Measurements from ENCODE around the gene PTOV1.

- TF ChIP-seq POLR2AphosphoS5 (IDR thresholded peaks at IDR 0.05; ENCODE audit: low read depth, low read length) = no peak
- no peak for TF ChIP-seq TAF1 (IDR thresholded peaks at IDR 0.05; ENCODE audit: low read depth, low read length)
- TF ChIP-seq POLR2A (IDR thresholded peaks at IDR 0.05; ENCODE audit: low read depth, low read length) = no peak
These were observed 11.7 kb downstream of the PTOV1 start for GRCh38 chr19:49862391-49863253.

All from GM12891 (cell line).